Right cardiac atrium (tissue), 5 donors: ENCODE data around the gene DGCR2. TPM values are rescaled to one million over a fixed set of nuclear protein-coding genes. Genes with fewer than 3 reads are reported as not detected.

Source experiments
- ATAC-seq, 2 donors: fragments of 200-7000 bp; cut with Tn5 transposase; one replicate each; pipeline versions ENCODE4 v1.8.0 to v1.9.1; 2020; ENCODE audit warnings: moderate library complexity in 2 of 2, mild to moderate bottlenecking in 1 of 2
- DNase-seq, 3 donors: peaks; one replicate each; pipeline ENCODE4 v3.0.0-alpha.2; 2020
- H3K27ac ChIP-seq: one replicate; pipeline ENCODE4 v1.5.1; 2013; ENCODE audit warnings: mild to moderate bottlenecking, low read length, control low read depth, moderate library complexity
- H3K27me3 ChIP-seq: one replicate; pipeline ENCODE4 v1.6.1; 2013; ENCODE audit not compliant: control insufficient read depth, insufficient read depth
- H3K4me1 ChIP-seq: one replicate; pipeline ENCODE4 v1.6.1; 2013; ENCODE audit warnings: low read length; ENCODE audit not compliant: control insufficient read depth, insufficient read depth
- H3K4me3 ChIP-seq: one replicate; pipeline ENCODE4 v1.5.1; 2013; ENCODE audit warnings: low read length, control low read depth
- H3K9me3 ChIP-seq: one replicate; pipeline ENCODE4 v1.6.1; 2013; ENCODE audit warnings: low read length; ENCODE audit not compliant: control insufficient read depth
- WGBS: extraction: QIAGEN DNeasy Blood & Tissue Kit; methylation state at CpG from one replicate; pipeline ENCODE4 v1.1.7; 2013; 5-methylcytosine and 5-hydroxymethylcytosine counted together
- intact Hi-C, 4 donors: fragments of 100-400 bp; cut with DNase I; formaldehyde crosslinking; loops; one replicate each; pipeline versions ENCODE4 v1.11.0 to v1.14.0; 2022 to 2023
- polyA plus RNA-seq: library from polyadenylated mRNA; stranded (reverse); fragments of 200-250 nt; gene quantifications from one replicate; pipeline ENCODE4 v1.2.3, GENCODE V29; 2013
- total RNA-seq, 4 donors: library from RNA; stranded (reverse); fragmentation: NEBNext Ultra II Directional; extraction: Animal tissue kit (Norgen Biotek cat#: 25700); gene quantifications; one replicate each; pipeline ENCODE4 v1.2.1, GENCODE V29; 2021
- donor health status: healthy with polysubstance abuse.
- donor health status: DM: no; HTN: yes; CAD: no.
- donor health status: DM: no; HTN: no; CAD: no.
- donor health status: DM: no; HTN: yes; CAD: no; lungs with severe emphysema.
- donor health status: DM: yes; HTN: yes; CAD: no.

The DGCR2 gene
- total and polyA plus RNA-seq, 5 donors, result 28.9 to 38.8 (median 34.9) TPM

- Histone ChIP-seq H3K4me1 (peaks cover 22% of the 10 kb centered on the region), H3K4me3 (no peak overlapping the region), H3K9me3 (no peaks in the 10 kb centered on the region), H3K27ac (no peak overlapping the region), H3K27me3 (no peaks in the 10 kb centered on the region)
- intact Hi-C loops, result no loop called here
- ATAC-seq (no peak), DNase-seq (no peak)
- 62% methylated on average over 4 of the region's 4 CpGs for WGBS
Measured at GRCh38 chr22:19115628-19116027, 6.6 kb downstream of the DGCR2 start.

- intact Hi-C loops, result no loop called here
- DNase-seq, result no peak
- WGBS, result 68% methylated on average over 4 of the region's 4 CpGs
- Histone ChIP-seq H3K27ac (no peak overlapping the region), H3K4me1 (peaks cover 22% of the 10 kb centered on the region), H3K4me3 (no peak overlapping the region), H3K9me3 (no peaks in the 10 kb centered on the region), H3K27me3 (no peaks in the 10 kb centered on the region)
- ATAC-seq, result peak in 1 of 2 donors; percentile 28
Measured at GRCh38 chr22:19114984-19115552, 7.1 kb downstream of the DGCR2 start.

DNA sequence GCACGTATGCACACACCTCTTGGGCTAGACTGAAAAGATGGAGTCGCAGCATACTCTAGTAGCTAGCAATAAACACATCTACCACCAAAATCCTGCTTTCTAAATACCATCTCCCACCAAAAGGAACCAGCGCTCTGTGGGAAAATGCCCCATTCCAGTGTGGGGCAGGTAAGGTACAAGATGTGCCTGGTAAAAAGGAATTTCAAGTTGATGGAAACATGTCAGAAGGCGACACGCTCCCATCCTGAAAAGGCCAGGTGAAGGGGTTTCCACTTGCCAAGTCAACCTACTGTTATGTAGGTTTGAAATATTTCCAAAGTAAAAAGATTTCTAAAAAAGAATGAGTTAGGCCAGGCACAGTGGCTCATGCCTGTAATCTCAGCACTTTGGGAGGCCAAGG is 8.8 kb downstream of the DGCR2 start:
- H3K9me3 ChIP-seq, result no peaks in the 10 kb centered on the region
- peaks cover 19% of the 10 kb centered on the region for H3K4me1 ChIP-seq
- ATAC-seq (no peak), DNase-seq (no peak)
- H3K27me3 ChIP-seq, result no peaks in the 10 kb centered on the region
- WGBS, result 99% methylated on average over 5 of the region's 5 CpGs
- no peak overlapping the region for H3K27ac ChIP-seq
- intact Hi-C loops, result no loop called here
- no peak overlapping the region for H3K4me3 ChIP-seq

- peaks cover 16% of the 10 kb centered on the region for H3K4me1 ChIP-seq
- intact Hi-C loops, result no loop called here
Measured at GRCh38 chr22:19111584-19111983, 10.6 kb downstream of the DGCR2 start.

DNA sequence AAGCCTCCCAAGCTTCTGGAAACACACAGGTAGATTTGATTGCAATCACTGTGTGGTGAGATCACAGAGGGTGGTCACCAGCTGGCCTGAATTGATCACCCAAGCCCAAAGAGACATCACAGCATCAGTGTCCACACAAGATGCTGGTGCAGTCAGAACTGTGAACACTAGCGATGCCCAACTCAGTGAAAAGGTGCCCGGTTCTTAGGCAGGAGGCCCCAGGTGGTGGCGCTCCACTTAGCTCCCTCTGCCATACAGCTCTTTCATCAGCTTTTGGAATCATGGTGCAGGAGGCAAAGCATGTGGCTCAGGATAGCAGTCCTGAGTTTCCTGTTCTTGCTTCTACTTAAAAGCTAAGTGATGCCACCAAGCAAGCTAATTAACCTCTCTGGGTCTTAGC is 11.1 kb downstream of the DGCR2 start:
- H3K9me3 ChIP-seq, result no peaks in the 10 kb centered on the region
- 94% methylated on average over 3 of the region's 3 CpGs for WGBS
- no peak overlapping the region for H3K4me3 ChIP-seq
- H3K27ac ChIP-seq, result no peak overlapping the region
- DNase-seq (no peak), ATAC-seq (no peak)
- peaks cover 18% of the 10 kb centered on the region for H3K4me1 ChIP-seq
- H3K27me3 ChIP-seq, result no peaks in the 10 kb centered on the region
- intact Hi-C loops, result no loop called here

More at GRCh38 chr22:19111584-19111983, 10.6 kb downstream of the DGCR2 start:
- no peak for DNase-seq
- no peaks in the 10 kb centered on the region for H3K27me3 ChIP-seq
- H3K9me3 ChIP-seq, result no peaks in the 10 kb centered on the region
- no peak for ATAC-seq
- H3K4me3 ChIP-seq, result no peak overlapping the region
- whole genome bisulfite sequencing, result 90% methylated on average over 3 of the region's 3 CpGs
- H3K27ac ChIP-seq, result no peak overlapping the region

DNA sequence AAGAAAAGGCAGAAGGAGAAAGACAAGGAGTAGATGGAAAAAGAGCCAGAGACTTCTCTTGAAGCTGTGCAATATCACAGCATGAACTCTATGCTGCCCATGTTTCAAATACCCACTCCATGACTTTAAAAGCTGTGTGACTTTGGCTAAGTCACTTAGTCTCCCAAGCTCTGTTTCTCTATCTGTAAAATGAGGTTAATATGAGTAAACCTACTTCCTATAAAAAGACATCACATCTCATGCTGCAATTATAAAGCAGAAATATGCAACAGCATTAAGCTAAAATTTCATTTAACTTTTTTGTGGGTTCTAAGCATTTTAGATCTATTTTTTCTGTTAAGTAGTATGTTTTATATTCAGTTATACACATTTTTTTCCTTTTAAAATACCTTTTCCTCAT is 11.6 kb downstream of the DGCR2 start:
- no peak overlapping the region for H3K27ac ChIP-seq
- H3K4me1 ChIP-seq, result peaks cover 20% of the 10 kb centered on the region
- no peaks in the 10 kb centered on the region for H3K27me3 ChIP-seq
- ATAC-seq, result no peak
- H3K4me3 ChIP-seq, result no peak overlapping the region
- no peak for DNase-seq
- intact Hi-C loops, result no loop called here
- H3K9me3 ChIP-seq, result no peaks in the 10 kb centered on the region

GRCh38 chr22:19110064-19110458 is 12.2 kb downstream of the DGCR2 start:
- WGBS, result 32% methylated on average over 4 of the region's 4 CpGs
- no peak for ATAC-seq
- no peak for DNase-seq
- intact Hi-C loops, result no loop called here
- Histone ChIP-seq H3K4me1 (peaks cover 14% of the 10 kb centered on the region), H3K9me3 (no peaks in the 10 kb centered on the region), H3K27ac (no peak overlapping the region), H3K27me3 (no peaks in the 10 kb centered on the region), H3K4me3 (no peak overlapping the region)

DNA sequence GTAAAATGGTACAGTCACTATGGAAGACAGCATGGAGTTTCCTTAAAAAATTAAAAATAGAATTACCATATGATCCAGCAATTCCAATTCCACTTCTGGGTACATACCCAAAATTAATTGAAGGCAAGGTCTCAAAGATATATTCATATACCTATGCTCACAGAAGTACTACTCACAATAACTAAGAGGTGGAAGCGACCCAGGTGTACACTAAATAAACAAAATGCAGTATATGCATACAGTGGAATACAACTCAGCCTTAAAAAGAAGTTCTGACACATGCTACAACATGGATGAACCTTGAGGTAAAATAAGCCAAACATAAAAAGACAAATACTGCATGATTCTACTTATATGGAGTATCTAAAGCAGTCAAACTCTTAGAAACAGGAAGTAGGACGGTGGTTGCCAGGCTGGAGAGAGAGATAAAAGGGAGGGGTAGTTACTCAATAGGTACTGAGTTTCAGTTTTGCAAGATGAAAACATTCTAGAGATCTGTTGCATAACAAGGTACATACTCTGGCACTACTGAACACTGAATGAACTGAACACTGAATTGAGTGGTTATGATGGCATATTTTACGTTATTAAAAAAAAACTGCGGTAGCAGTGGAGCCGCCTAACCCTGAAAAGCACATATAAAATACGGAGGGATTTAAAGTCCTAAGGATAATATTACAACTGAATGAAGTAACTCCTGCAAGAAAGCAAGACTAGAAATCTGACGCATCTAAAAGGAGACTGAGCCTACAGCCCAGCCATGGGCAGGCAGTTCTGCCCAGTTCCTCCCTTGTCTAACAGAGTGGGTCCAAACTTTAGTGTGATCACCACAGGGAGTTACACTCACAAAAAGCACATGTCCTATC is 12.8 kb downstream of the DGCR2 start:
- Histone ChIP-seq H3K27me3 (no peaks in the 10 kb centered on the region), H3K9me3 (no peaks in the 10 kb centered on the region), H3K27ac (no peak overlapping the region), H3K4me3 (no peak overlapping the region), H3K4me1 (peaks cover 12% of the 10 kb centered on the region)
- no peak for DNase-seq
- 67% methylated on average over 7 of the region's 7 CpGs for WGBS
- intact Hi-C loops, result no loop called here
- peak; percentile 68 to 73 for ATAC-seq

- no peak for ATAC-seq
- 61% methylated on average over 3 of the region's 3 CpGs for WGBS
- peaks cover 13% of the 10 kb centered on the region for H3K4me1 ChIP-seq
- no peak overlapping the region for H3K4me3 ChIP-seq
- no peak overlapping the region for H3K27ac ChIP-seq
- no peak for DNase-seq
- intact Hi-C loops, result no loop called here
- no peaks in the 10 kb centered on the region for H3K9me3 ChIP-seq
- H3K27me3 ChIP-seq, result no peaks in the 10 kb centered on the region
Measured at GRCh38 chr22:19108807-19109197, 13.4 kb downstream of the DGCR2 start.

- WGBS, result 79% methylated on average over 8 of the region's 8 CpGs
- no peaks in the 10 kb centered on the region for H3K9me3 ChIP-seq
- DNase-seq (no peak), ATAC-seq (no peak)
- no peak overlapping the region for H3K27ac ChIP-seq
- no peak overlapping the region for H3K4me3 ChIP-seq
- intact Hi-C loops, result no loop called here
- H3K4me1 ChIP-seq, result peaks cover 13% of the 10 kb centered on the region
- no peaks in the 10 kb centered on the region for H3K27me3 ChIP-seq
Measured at GRCh38 chr22:19107730-19108074, 14.5 kb downstream of the DGCR2 start.

- peaks cover 13% of the 10 kb centered on the region for H3K4me1 ChIP-seq
- no peaks in the 10 kb centered on the region for H3K9me3 ChIP-seq
- no peak overlapping the region for H3K4me3 ChIP-seq
- no peak for DNase-seq
- intact Hi-C loops, result no loop called here
- no peak overlapping the region for H3K27ac ChIP-seq
- 78% methylated on average over 3 of the region's 3 CpGs for WGBS
- ATAC-seq, result no peak
- no peaks in the 10 kb centered on the region for H3K27me3 ChIP-seq
Measured at GRCh38 chr22:19106886-19107729, 15.1 kb downstream of the DGCR2 start.
